Chondrocyte (in vitro differentiated cells): ENCODE data around the gene CTCF. TPM values are rescaled to one million over a fixed set of nuclear protein-coding genes. Genes with fewer than 3 reads are reported as not detected.

Experiments
- DNase-seq: peaks from one replicate; pipeline ENCODE4 v3.0.0; 2021; ENCODE audit warnings: mixed read lengths, low spot score
- H3K27ac Mint-ChIP-seq: one replicate; pipeline ENCODE4 v1.8.0; 2021; ENCODE audit warnings: mild to moderate bottlenecking, moderate library complexity, mixed read lengths; ENCODE audit not compliant: unreplicated experiment
- H3K27me3 Mint-ChIP-seq: 2 replicates; pipeline ENCODE4 v1.8.0; 2021; ENCODE audit warnings: low read depth, mixed read lengths
- H3K36me3 Mint-ChIP-seq: 2 replicates; pipeline ENCODE4 v1.8.0; 2021; ENCODE audit warnings: low read depth, mixed read lengths
- H3K4me1 Mint-ChIP-seq: 2 replicates; pipeline ENCODE4 v1.8.0; 2021; ENCODE audit warnings: low read depth, mild to moderate bottlenecking, mixed read lengths
- H3K4me3 Mint-ChIP-seq: one replicate; pipeline ENCODE4 v1.8.0; 2021; ENCODE audit warnings: mild to moderate bottlenecking, moderate library complexity, mixed read lengths; ENCODE audit not compliant: unreplicated experiment
- H3K9me3 Mint-ChIP-seq: 2 replicates; pipeline ENCODE4 v1.8.0; 2021; ENCODE audit warnings: low read depth, mixed read lengths
- total RNA-seq: library from RNA; stranded (reverse); gene quantifications from 3 replicates; pipeline ENCODE4 v1.2.1, GENCODE V29; 2021
- TF ChIP-seq, protein P1 (sequence below): fragments of 200-600 bp; sonication (generic); IDR thresholded peaks from 2 replicates; pipeline ENCODE4 v1.5.0; 2021; ENCODE audit warnings: antibody characterized with exemption, mild to moderate bottlenecking, moderate library complexity

CTCF gene
- total RNA-seq, 1 donor from 2014 or later, result 31.2 TPM

DNA sequence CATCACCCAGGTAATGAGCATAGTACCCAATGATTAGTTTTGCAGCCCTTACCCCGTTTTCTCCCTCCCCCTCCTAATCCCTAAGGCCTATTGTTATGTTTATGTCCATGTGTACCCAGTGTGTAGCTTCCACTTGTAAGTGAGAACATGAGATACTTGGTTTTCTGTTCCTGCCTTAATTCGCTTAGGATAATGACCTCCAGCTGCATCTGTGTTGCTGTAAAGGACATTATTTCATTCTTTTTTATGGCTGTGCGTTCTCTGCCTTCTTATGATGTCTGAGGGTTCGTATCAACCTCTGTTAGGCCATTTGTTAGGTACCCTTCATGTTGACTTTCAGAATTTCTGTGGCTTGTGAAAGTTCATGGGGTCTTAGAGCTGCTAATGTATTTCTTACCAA, 31.0 kb downstream of the CTCF start:
- TF ChIP-seq, protein P1, sequence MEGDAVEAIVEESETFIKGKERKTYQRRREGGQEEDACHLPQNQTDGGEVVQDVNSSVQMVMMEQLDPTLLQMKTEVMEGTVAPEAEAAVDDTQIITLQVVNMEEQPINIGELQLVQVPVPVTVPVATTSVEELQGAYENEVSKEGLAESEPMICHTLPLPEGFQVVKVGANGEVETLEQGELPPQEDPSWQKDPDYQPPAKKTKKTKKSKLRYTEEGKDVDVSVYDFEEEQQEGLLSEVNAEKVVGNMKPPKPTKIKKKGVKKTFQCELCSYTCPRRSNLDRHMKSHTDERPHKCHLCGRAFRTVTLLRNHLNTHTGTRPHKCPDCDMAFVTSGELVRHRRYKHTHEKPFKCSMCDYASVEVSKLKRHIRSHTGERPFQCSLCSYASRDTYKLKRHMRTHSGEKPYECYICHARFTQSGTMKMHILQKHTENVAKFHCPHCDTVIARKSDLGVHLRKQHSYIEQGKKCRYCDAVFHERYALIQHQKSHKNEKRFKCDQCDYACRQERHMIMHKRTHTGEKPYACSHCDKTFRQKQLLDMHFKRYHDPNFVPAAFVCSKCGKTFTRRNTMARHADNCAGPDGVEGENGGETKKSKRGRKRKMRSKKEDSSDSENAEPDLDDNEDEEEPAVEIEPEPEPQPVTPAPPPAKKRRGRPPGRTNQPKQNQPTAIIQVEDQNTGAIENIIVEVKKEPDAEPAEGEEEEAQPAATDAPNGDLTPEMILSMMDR, result no peak
- no peak for DNase-seq
- peaks cover 36% of the 10 kb centered on the region for H3K4me1 Mint-ChIP-seq
- H3K4me3 Mint-ChIP-seq, result no peak overlapping the region
- H3K27me3 Mint-ChIP-seq, result no peaks in the 10 kb centered on the region
- H3K27ac Mint-ChIP-seq, result peak overlapping the region; percentile 22
- peaks cover 3% of the 10 kb centered on the region for H3K36me3 Mint-ChIP-seq
- no peaks in the 10 kb centered on the region for H3K9me3 Mint-ChIP-seq

DNA sequence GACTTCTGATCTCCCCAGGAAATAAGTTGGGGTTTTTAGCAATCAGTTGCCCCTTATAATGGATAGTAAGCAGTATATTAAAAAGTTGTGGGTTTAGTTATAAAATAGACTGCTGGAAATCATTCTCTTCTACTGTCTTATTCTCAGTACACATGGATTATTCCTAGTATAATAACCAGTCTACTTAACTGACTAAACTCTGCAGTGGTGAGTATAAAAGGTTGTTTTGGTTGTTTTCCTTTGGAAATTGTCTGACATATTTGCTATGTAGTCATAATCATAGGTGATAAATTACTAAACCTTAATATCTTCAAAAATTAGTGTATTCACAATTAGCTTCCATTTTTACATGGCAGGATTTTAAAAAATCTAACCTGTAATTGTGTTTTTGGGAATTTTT, 31.4 kb downstream of the CTCF start:
- TF ChIP-seq, protein P1, result no peak
- DNase-seq, result no peak
- Mint-ChIP-seq H3K27me3 (no peaks in the 10 kb centered on the region), H3K4me3 (no peak overlapping the region), H3K27ac (peak overlapping the region; percentile 22), H3K4me1 (peaks cover 38% of the 10 kb centered on the region), H3K9me3 (no peaks in the 10 kb centered on the region), H3K36me3 (peaks cover 3% of the 10 kb centered on the region)

DNA sequence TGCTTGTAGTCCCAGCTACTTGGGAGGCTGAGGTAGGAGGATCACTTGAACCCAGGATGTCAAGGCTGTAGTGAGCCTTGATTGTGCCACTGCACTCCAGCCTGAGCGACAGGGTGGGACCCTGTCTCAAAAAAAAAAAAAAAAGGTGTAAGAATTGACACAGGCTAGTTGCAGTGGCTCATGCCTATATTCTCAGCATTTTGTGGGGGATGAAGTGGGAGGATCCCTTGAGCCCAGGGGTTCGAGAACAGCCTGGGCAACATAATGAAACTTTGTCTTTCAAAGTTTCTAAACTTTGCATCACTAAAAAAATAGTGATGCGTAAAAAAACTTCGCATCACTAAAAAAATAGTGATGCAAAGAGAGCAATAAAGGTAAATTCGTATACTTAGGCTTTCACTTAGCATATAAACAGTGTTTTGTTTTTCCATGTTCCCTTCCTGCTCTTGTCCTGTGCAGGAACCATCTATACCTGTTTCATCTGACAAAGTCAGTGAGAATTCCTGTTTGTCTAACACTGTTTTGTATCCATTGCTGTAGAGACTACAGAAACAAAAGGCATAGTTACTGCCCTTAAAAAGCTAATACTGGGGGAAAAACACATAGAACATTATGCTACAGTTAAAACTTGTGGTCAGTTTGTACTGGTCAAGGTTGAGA, 32.1 kb downstream of the CTCF start:
- H3K27ac Mint-ChIP-seq, result peak overlapping the region; percentile 73
- H3K4me1 Mint-ChIP-seq, result peaks cover 40% of the 10 kb centered on the region
- no peak for DNase-seq
- no peaks in the 10 kb centered on the region for H3K27me3 Mint-ChIP-seq
- H3K4me3 Mint-ChIP-seq, result no peak overlapping the region
- TF ChIP-seq, protein P1, result no peak
- no peaks in the 10 kb centered on the region for H3K9me3 Mint-ChIP-seq
- peaks cover 3% of the 10 kb centered on the region for H3K36me3 Mint-ChIP-seq

DNA sequence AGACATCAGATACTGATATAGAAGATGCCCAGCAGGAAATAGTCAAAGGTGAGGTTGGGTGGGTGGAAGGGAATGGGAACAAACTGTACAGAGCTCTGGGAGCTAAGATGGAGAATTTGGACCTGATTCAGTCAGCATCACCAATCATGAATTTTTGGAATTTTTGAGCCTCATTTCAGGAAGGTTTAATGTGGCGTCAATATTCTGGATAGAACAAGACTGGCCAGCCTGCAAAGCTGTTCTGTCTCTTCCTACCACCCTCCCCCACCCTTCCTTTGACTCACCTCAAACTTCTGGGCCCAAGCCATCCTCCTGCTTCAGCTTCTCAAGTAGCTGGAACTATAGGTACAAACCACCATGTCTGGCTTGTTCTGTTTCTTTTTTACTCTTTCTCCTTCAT, 32.6 kb downstream of the CTCF start:
- Mint-ChIP-seq H3K27ac (peak overlapping the region; percentile 70), H3K27me3 (no peaks in the 10 kb centered on the region), H3K36me3 (peaks cover 3% of the 10 kb centered on the region), H3K4me3 (no peak overlapping the region), H3K4me1 (peaks cover 40% of the 10 kb centered on the region), H3K9me3 (no peaks in the 10 kb centered on the region)
- no peak for DNase-seq
- TF ChIP-seq, protein P1, result no peak

DNA sequence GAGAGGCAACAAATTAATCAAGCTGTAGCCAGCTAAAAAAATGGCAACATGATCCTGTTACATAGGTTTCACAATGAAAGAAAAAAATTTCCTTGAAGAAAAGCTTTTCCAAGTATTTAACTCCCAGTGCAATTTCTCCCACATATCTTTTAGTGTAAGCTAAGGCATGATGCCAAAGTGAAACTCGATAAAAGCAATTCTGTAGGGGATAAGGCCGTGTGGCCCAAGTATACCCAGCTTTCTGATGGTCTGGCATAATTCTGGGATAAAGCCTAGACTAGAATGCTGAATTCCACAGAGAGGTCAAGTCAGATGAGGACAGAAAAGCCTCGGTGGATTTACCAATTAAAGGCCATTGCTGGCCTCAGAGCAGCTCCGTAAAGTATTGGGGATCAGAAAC, 36.2 kb downstream of the CTCF start:
- Mint-ChIP-seq H3K9me3 (no peaks in the 10 kb centered on the region), H3K36me3 (peaks cover 3% of the 10 kb centered on the region), H3K27me3 (no peaks in the 10 kb centered on the region), H3K27ac (peak overlapping the region; percentile 22), H3K4me3 (no peak overlapping the region), H3K4me1 (peaks cover 50% of the 10 kb centered on the region)
- TF ChIP-seq, protein P1, result no peak
- DNase-seq, result no peak
